WERI-Rb-1 (cell line): Measurements from ENCODE around the gene SFN.
A peak's percentile ranks its signal among the peaks of the same experiment; 100 is the strongest.

ENCODE experiments used
- DNase-seq: peaks from one replicate; pipeline ENCODE4 v3.0.0-alpha.2; 2020
- H3K27ac ChIP-seq: fragments of 250-450 bp; sonication (Bioruptor Pico); 2 replicates; pipeline ENCODE4 v1.5.1; 2020; ENCODE audit warnings: mild to moderate bottlenecking, moderate library complexity
- H3K27me3 ChIP-seq: fragments of 250-450 bp; sonication (Bioruptor Pico); 2 replicates; pipeline ENCODE4 v1.5.1; 2021; ENCODE audit warnings: mild to moderate bottlenecking, low read depth, moderate library complexity; ENCODE audit not compliant: insufficient read depth, severe bottlenecking
- H3K36me3 ChIP-seq: fragments of 250-450 bp; sonication (Bioruptor Pico); 2 replicates; pipeline ENCODE4 v1.5.1; 2020; ENCODE audit warnings: mild to moderate bottlenecking, moderate library complexity
- H3K4me3 ChIP-seq: 2 replicates; pipeline ENCODE4 v1.5.1; 2011; ENCODE audit warnings: low read depth, mild to moderate bottlenecking, control low read depth, low read length
- H3K9me3 ChIP-seq: fragments of 250-450 bp; sonication (Bioruptor Pico); 2 replicates; pipeline ENCODE4 v1.5.1; 2021; ENCODE audit warnings: mild to moderate bottlenecking, moderate library complexity; ENCODE audit not compliant: severe bottlenecking
- TF ChIP-seq, protein P1 (sequence below): IDR thresholded peaks from 2 replicates; pipeline ENCODE4 v1.5.1; 2011; ENCODE audit warnings: low read depth, mild to moderate bottlenecking, control low read depth, inconsistent platforms, low read length

The SFN gene

DNA sequence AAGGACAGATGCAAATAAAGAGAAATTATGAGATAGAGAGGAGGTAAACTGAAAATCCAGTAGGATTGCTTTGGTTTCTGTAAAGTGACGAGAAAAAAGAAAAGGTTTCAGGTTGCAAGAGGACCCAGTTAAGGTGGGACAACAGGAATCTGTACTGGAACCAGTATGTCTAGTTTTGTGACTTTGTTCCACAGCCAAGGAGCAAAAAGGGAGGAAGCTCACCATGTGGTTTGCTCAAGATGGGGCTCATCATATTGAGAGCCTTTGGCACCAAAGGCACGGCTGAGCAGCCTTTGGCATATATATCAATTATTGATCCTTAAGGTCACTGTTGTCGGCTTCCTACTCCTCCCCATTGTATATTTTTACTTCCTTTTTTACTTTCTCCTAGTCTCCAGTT, 38.2 kb upstream of the SFN start:
- Histone ChIP-seq H3K27me3 (no peaks in the 10 kb centered on the region), H3K4me3 (no peak overlapping the region), H3K36me3 (peaks cover 7% of the 10 kb centered on the region; the same call in 1 of the 2 replicates), H3K9me3 (no peaks in the 10 kb centered on the region), H3K27ac (no peak overlapping the region)
- no peak for DNase-seq
- TF ChIP-seq, protein P1, sequence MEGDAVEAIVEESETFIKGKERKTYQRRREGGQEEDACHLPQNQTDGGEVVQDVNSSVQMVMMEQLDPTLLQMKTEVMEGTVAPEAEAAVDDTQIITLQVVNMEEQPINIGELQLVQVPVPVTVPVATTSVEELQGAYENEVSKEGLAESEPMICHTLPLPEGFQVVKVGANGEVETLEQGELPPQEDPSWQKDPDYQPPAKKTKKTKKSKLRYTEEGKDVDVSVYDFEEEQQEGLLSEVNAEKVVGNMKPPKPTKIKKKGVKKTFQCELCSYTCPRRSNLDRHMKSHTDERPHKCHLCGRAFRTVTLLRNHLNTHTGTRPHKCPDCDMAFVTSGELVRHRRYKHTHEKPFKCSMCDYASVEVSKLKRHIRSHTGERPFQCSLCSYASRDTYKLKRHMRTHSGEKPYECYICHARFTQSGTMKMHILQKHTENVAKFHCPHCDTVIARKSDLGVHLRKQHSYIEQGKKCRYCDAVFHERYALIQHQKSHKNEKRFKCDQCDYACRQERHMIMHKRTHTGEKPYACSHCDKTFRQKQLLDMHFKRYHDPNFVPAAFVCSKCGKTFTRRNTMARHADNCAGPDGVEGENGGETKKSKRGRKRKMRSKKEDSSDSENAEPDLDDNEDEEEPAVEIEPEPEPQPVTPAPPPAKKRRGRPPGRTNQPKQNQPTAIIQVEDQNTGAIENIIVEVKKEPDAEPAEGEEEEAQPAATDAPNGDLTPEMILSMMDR, result no peak

DNA sequence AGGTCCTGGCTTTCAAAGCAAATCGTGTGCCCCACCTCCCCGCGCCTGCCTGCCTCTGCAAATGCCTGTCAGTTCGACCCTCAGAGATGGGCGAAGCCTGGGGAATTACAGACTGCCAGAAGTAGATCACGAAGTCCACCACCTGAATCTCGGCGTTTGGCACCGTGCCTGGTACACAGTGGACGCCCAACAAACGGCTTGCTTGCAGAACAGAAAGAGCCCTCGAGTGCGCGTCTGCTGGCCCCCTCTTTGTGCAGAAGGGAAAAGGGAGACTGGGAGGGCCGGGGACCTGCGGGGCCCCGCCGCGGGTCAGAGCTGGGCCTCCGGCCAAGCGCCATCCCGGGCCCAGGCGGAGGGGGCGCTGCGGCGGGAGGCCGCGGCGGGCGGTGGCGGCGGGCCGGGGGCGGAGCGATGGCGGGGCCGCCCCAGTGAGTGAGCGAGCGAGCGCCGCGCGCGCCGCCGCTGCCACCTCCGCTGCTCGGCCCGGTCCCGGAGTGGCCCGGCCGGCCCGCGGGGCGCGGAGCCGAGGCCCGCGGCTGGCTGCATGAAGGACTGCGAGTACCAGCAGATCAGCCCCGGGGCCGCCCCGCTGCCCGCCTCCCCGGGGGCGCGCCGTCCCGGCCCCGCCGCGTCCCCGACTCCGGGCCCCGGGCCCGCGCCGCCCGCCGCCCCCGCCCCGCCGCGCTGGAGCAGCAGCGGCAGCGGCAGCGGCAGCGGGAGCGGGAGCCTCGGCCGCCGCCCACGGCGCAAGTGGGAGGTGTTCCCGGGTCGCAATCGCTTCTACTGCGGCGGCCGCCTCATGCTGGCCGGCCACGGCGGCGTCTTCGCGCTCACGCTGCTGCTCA, 36.5 kb upstream of the SFN start, which contains the start of gene ZDHHC18:
ZDHHC18 (plus strand) TSS at position 428 of the 845 bp plus-strand sequence; CDS start at position 545, 117 bp downstream.
- TF ChIP-seq, protein P1, result peak; percentile 60
- peaks cover 24% of the 10 kb centered on the region for H3K36me3 ChIP-seq
- no peaks in the 10 kb centered on the region for H3K27me3 ChIP-seq
- no peaks in the 10 kb centered on the region for H3K9me3 ChIP-seq
- peak; percentile 56 for DNase-seq
- H3K27ac ChIP-seq, result peak within 1 kb of the TSS; percentile 81
- H3K4me3 ChIP-seq, result peak within 1 kb of the TSS; percentile 57

DNA sequence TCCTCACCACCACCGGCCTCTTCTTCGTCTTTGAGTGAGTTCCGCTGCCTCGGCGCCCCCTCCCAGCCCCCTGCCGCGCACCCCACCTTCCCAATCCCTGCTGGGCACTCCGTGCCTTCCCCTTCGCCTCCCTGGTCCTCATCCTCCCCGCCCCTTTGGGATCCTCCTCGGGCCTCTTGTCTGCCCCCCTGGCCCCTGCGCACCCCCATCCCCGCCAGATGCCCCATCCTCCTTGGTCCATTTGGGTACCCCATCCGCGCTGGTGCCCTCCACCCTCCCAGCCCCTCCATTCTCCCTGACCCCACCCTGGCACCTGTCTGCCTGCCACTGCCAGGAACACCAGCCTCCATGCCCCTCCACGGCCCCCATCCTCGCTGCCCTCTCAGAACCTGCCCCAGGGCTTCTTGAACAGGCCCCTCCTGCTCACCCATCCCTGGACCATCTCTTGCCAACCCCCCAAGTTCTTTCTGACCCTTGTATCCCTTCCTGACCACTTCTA, 35.8 kb upstream of the SFN start:
- TF ChIP-seq, protein P1, result no peak
- Histone ChIP-seq H3K9me3 (no peaks in the 10 kb centered on the region), H3K36me3 (peaks cover 29% of the 10 kb centered on the region), H3K4me3 (peak overlapping the region; percentile 57), H3K27me3 (no peaks in the 10 kb centered on the region), H3K27ac (no peak overlapping the region)
- DNase-seq, result no peak

DNA sequence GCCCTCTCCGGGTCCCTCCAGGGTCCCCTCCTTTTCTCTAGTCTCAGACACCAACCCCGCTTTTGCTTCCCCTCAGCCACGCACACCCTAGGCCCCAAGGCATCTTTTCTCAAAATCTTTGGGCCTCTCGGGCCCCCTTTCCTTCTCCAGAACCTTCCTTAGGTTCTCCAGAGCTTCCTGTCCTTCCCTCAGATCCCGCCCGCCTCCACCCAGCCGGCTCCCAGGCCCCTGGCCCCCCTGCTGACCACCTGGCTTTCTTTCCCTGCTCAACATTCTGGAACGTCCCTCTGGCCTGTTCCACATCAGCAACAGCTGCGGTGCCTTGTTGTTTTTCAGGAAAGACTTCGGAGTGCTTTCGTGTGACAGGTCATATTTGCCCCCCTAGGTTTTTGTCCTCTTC, 35.3 kb upstream of the SFN start:
- Histone ChIP-seq H3K27me3 (no peaks in the 10 kb centered on the region), H3K27ac (no peak overlapping the region), H3K4me3 (peak overlapping the region; percentile 57), H3K36me3 (peaks cover 32% of the 10 kb centered on the region), H3K9me3 (no peaks in the 10 kb centered on the region)
- TF ChIP-seq, protein P1, result no peak
- DNase-seq, result no peak

DNA sequence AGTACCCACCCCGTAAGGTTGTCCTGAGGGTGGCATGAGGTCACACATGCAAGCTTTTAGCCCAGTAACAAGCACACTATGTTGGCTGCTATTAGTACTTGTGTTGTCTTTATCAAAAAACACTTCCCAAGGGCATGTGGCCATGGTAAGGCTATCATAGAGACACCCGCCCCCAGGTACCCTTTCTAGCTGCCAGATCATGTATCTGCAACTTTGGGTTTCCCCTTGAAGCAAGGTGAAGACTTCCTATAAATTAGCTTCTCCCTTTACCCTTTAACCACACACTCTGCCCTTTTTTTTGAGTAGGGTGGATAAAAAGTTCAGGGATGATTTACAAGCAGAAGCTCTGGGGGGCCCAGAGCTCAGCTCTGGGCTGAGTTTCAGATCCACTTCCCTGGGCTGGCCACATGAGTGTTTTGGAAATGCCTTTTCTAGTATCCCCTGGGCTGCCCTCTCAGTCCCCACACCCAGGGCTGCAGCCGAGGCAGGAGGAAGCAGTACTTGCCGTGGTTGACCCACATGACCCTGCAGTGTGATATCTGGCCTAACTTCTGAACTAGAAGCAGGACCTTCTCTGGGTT, 34.4 kb upstream of the SFN start:
- no peak for DNase-seq
- Histone ChIP-seq H3K27me3 (no peaks in the 10 kb centered on the region), H3K9me3 (no peaks in the 10 kb centered on the region), H3K36me3 (peaks cover 40% of the 10 kb centered on the region), H3K27ac (no peak overlapping the region), H3K4me3 (no peak overlapping the region)
- TF ChIP-seq, protein P1, result no peak
